Measurements from ENCODE around the gene IL2.

IL2 gene

DNA sequence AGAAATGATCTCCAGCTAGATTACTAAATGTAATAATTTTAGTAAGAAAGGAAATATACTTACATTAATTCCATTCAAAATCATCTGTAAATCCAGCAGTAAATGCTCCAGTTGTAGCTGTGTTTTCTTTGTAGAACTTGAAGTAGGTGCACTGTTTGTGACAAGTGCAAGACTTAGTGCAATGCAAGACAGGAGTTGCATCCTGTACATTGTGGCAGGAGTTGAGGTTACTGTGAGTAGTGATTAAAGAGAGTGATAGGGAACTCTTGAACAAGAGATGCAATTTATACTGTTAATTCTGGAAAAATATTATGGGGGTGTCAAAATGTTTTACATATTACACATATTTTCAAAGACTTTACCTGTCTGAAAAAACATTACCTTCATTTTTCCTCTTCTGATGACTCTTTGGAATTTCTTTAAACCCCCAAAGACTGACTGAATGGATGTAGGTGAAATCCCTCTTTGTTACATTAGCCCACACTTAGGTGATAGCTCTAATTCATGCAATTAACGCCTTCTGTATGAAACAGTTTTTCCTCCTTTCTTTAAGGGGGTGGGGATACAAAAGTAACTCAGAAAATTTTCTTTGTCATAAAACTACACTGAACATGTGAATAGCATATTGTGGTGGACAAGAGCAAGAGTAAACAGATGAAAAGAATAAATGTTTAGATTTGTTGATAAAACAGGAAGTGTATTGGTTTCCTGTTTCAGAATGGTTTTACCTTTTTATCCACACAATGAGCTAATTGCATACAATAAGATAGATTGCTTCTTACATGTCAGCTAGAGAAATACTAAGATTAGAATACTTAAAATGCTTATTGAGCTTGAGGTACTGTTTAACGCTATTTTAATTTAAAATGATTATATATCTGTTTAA, at the start of gene IL2:
Gene IL2 (minus strand): TSS at position 495 of the 886 bp plus-strand sequence. CDS start 285 bp downstream, at position 210.
- no peak for DNase-seq (ENCODE audit: low read depth in 2 of 2)

- DNase-seq (ENCODE audit: low read depth in 2 of 2), result no peak
Measured at GRCh38 chr4:122503214-122503613, 46.7 kb upstream of the IL2 start.

- no peak for DNase-seq (ENCODE audit: low read depth in 2 of 2)
Measured at GRCh38 chr4:122500852-122501501, 44.5 kb upstream of the IL2 start.

GRCh38 chr4:122489061-122489460, 32.5 kb upstream of the IL2 start:
- no peak for DNase-seq (ENCODE audit: low read depth in 2 of 2)

- DNase-seq (ENCODE audit: low read depth in 2 of 2), result no peak
Measured at GRCh38 chr4:122483481-122483880, 27.0 kb upstream of the IL2 start.

DNA sequence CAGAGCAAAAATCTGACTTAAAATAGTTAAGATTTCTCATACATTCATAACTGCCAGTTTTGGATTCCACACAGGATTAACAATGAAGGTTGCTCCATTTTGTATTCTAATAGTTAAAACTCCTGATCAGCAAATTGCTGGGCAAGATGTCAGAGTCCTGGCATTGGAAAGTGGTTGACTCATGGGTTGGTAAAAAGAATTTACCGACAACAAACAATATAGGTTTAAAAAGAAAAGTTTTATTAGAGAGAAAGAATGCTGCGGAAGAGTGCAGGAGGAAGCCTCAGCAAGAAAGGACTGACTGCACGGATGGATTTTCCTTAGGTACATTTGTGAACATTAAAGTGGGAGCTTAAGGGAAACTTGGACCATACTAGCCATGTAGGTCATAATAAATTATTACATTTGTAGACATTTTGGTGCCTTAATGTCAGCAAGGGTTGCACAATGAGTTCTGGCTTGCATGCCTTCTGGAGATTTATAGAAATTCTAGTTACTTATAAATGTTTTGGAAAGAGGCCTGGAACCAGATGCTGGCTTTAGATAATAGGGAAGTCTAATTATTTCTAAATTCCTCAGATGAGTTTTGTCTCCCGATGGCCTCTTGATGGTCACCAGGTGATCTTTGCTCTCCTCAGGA, 25.4 kb upstream of the IL2 start:
- DNase-seq (ENCODE audit: low read depth in 2 of 2), result no peak

DNA sequence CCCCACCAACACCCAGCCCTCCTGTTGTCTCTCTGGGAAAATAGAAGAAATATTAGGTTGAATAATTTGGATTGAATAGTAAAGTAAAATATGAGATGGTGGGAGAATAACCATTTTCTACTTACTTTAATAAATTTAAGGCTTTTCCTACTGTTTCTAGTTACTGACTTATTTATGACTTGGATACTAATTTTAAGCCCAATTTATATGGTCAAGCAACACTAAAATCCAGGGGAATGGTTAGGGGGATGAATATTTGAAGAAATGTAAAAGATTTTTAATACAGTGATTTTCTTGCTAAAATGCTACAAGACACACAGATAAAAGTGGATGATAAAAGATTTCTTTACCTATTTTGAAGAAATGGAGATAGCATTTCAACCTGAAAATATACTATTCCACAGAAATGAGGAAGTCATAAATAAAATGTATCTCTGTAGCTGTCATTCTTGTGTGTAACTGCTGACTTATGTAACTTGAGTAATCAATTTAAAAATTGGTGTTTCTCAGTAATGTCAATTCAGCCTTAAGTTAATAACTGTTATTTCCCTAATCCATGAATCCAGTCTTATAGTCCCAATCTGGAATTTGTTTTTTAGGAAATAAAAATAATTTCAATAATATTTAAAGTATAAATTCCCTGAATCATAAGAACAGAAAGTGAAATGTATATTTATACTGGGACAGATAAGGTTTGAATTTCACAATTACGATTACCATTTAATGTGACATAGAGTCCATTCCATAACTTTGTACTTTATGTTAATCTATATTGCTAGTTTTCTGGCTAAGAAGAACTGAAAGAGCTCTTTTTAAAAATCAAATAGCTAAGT, 24.3 kb upstream of the IL2 start:
- DNase-seq (ENCODE audit: low read depth in 2 of 2), result no peak

GRCh38 chr4:122479935-122480416, 23.5 kb upstream of the IL2 start:
- no peak for DNase-seq (ENCODE audit: low read depth in 2 of 2)

- no peak for DNase-seq (ENCODE audit: low read depth in 2 of 2)
Measured at GRCh38 chr4:122476745-122477144, 20.2 kb upstream of the IL2 start.

GRCh38 chr4:122476126-122476525, 19.6 kb upstream of the IL2 start:
- no peak for DNase-seq (ENCODE audit: low read depth in 2 of 2)

DNA sequence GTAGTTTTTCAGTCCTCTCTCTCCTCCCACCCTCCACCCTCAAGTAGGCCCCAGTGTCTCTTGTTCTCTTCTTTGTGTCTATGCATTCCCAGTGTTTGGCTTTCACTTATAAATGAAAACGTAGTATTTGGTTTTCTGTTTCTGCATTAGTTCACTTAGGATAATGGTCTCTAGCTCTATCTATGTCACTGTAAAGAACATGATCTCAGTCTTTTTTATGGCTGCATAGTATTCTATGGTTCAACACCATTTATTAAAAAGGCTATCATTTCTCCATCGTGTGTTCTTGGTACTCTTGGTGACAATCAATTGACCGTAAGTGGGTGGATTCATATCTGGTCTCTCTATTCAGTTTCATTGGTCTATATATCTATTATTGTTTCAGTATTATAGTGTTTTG, 18.7 kb upstream of the IL2 start:
- no peak for DNase-seq (ENCODE audit: low read depth in 2 of 2)

DNA sequence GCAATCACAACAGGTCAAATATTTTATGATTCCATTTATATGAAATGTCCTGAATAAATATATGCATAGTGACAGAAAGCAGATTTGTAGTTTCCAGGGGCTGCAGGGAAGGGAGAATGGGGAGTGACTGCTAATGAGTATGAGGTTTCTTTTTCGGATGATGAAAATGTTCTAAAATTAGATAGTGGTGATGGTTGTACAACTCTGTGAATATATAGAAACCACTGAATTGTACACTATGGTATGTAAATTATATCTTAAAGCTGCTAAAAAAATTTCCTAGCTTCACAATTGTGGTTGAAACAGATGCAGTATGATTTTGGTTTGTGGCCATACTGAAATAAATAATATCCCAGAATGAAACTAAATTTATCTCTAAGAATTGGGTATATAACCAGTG, 12.9 kb upstream of the IL2 start:
- DNase-seq (ENCODE audit: low read depth in 2 of 2), result no peak

- DNase-seq (ENCODE audit: low read depth in 2 of 2), result peak; percentile 6 to 30
Measured at GRCh38 chr4:122458625-122459024, 2.1 kb upstream of the IL2 start.

- DNase-seq (ENCODE audit: low read depth in 2 of 2), result no peak
Measured at GRCh38 chr4:122453384-122453995, 3.0 kb downstream of the IL2 start.

GRCh38 chr4:122450847-122451246, 5.7 kb downstream of the IL2 start:
- peak in 1 of 2 donors; percentile 23 for DNase-seq (ENCODE audit: low read depth in 2 of 2)

DNA sequence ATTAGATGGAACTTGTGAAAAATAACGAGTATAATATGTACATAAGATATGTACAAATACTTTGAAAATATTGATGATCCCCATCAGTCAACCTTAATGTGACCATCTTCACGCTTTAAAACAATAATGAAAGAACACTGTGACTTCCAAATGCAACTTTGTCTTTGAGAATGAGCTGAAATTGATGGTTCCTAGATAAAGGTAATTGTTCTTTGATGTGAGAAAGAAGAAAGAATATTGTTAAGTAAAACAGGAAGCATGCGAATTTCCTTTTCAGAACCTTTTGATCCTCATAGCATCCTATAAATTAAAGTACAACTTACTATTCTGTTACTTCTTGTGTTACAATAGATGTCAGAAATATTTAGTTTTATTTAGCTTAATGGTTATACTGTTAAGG, 22.2 kb downstream of the IL2 start:
- DNase-seq (ENCODE audit: low read depth in 2 of 2), result no peak

GRCh38 chr4:122431351-122431750, 25.2 kb downstream of the IL2 start:
- no peak for DNase-seq (ENCODE audit: low read depth in 2 of 2)

- no peak for DNase-seq (ENCODE audit: low read depth in 2 of 2)
Measured at GRCh38 chr4:122423246-122423645, 33.3 kb downstream of the IL2 start.

- no peak for DNase-seq (ENCODE audit: low read depth in 2 of 2)
Measured at GRCh38 chr4:122412547-122412946, 44.0 kb downstream of the IL2 start.

GRCh38 chr4:122403861-122404260, 52.7 kb downstream of the IL2 start:
- no peak for DNase-seq (ENCODE audit: low read depth in 2 of 2)

All from stimulated activated CD4-positive, alpha-beta T cell treated with anti-CD3 and anti-CD28 coated beads, Interleukin-4, amount 100 ng/mL, for 48 hours (primary cell).